ENCODE data around the gene PASD1. TPM values are rescaled to one million over a fixed set of nuclear protein-coding genes. Genes with fewer than 3 reads are reported as not detected.
A peak's percentile ranks its signal among the peaks of the same experiment; 100 is the strongest.
"Not testable (repeated sequence)": the region's sequence is repeated elsewhere in the genome, so short reads cannot be mapped to it uniquely, and the experiment has no call there.

The PASD1 gene
- total RNA-seq, 2 experiments from 2014 or later, result not detected

- Mint-ChIP-seq H3K4me3 (no peak overlapping the region), H3K9me3 (no peaks in the 10 kb centered on the region), H3K4me1 (no peaks in the 10 kb centered on the region), H3K27me3 (no peaks in the 10 kb centered on the region), H3K27ac (no peak overlapping the region), H3K36me3 (no peaks in the 10 kb centered on the region)
- ATAC-seq (ENCODE audit: low read depth) (no peak), DNase-seq (no peak)
- POLR2A ChIA-PET, result no interaction called here
Observed at GRCh38 chrX:151675121-151675746, 111.8 kb downstream of the PASD1 start.

GRCh38 chrX:151676196-151676595 lies 112.7 kb downstream of the PASD1 start:
- no peaks in the 10 kb centered on the region for H3K36me3 Mint-ChIP-seq
- no peaks in the 10 kb centered on the region for H3K4me1 Mint-ChIP-seq
- H3K4me3 Mint-ChIP-seq, result no peak overlapping the region
- no peaks in the 10 kb centered on the region for H3K27me3 Mint-ChIP-seq
- no peak for ATAC-seq (ENCODE audit: low read depth)
- no peaks in the 10 kb centered on the region for H3K9me3 Mint-ChIP-seq
- POLR2A ChIA-PET, result no interaction called here
- DNase-seq, result no peak
- H3K27ac Mint-ChIP-seq, result no peak overlapping the region

- H3K4me1 Mint-ChIP-seq, result peaks cover 6% of the 10 kb centered on the region
- ATAC-seq (ENCODE audit: low read depth) (no peak), DNase-seq (no peak)
- no peak overlapping the region for H3K27ac Mint-ChIP-seq
- no peaks in the 10 kb centered on the region for H3K36me3 Mint-ChIP-seq
- POLR2A ChIA-PET, result no interaction called here
- H3K4me3 Mint-ChIP-seq, result no peak overlapping the region
- peaks cover 8% of the 10 kb centered on the region for H3K27me3 Mint-ChIP-seq
- H3K9me3 Mint-ChIP-seq, result no peaks in the 10 kb centered on the region
Observed at GRCh38 chrX:151679798-151680402, 116.4 kb downstream of the PASD1 start.

- no peaks in the 10 kb centered on the region for H3K36me3 Mint-ChIP-seq
Observed at GRCh38 chrX:151680805-151681204, 117.3 kb downstream of the PASD1 start.

GRCh38 chrX:151687635-151688034 lies 124.2 kb downstream of the PASD1 start:
- no peaks in the 10 kb centered on the region for H3K36me3 Mint-ChIP-seq
- no peak for DNase-seq
- H3K4me1 Mint-ChIP-seq, result peaks cover 6% of the 10 kb centered on the region
- H3K4me3 Mint-ChIP-seq, result no peak overlapping the region
- no peak overlapping the region for H3K27ac Mint-ChIP-seq
- ATAC-seq (ENCODE audit: low read depth), result no peak
- H3K9me3 Mint-ChIP-seq, result no peaks in the 10 kb centered on the region
- POLR2A ChIA-PET, result no interaction called here
- peaks cover 11% of the 10 kb centered on the region for H3K27me3 Mint-ChIP-seq

More at GRCh38 chrX:151680805-151681204, 117.3 kb downstream of the PASD1 start:
- peaks cover 11% of the 10 kb centered on the region for H3K27me3 Mint-ChIP-seq
- ATAC-seq (ENCODE audit: low read depth) (no peak), DNase-seq (peak; percentile 45)
- peaks cover 6% of the 10 kb centered on the region for H3K4me1 Mint-ChIP-seq
- H3K9me3 Mint-ChIP-seq, result no peaks in the 10 kb centered on the region
- H3K4me3 Mint-ChIP-seq, result no peak overlapping the region
- POLR2A ChIA-PET, result no interaction called here
- no peak overlapping the region for H3K27ac Mint-ChIP-seq

- H3K36me3 Mint-ChIP-seq, result no peaks in the 10 kb centered on the region
- DNase-seq, result no peak
- POLR2A ChIA-PET, result no interaction called here
- ATAC-seq (ENCODE audit: low read depth), result no peak
- peaks cover 9% of the 10 kb centered on the region for H3K27me3 Mint-ChIP-seq
- H3K4me3 Mint-ChIP-seq, result no peak overlapping the region
- H3K4me1 Mint-ChIP-seq, result no peaks in the 10 kb centered on the region
- H3K27ac Mint-ChIP-seq, result no peak overlapping the region
- no peaks in the 10 kb centered on the region for H3K9me3 Mint-ChIP-seq
Observed at GRCh38 chrX:151688695-151689094, 125.2 kb downstream of the PASD1 start.

- peaks cover 16% of the 10 kb centered on the region for H3K27me3 Mint-ChIP-seq
- no peak for DNase-seq
- no peaks in the 10 kb centered on the region for H3K9me3 Mint-ChIP-seq
- H3K4me3 Mint-ChIP-seq, result no peak overlapping the region
- no peaks in the 10 kb centered on the region for H3K36me3 Mint-ChIP-seq
- ATAC-seq (ENCODE audit: low read depth), result no peak
- no peak overlapping the region for H3K27ac Mint-ChIP-seq
- POLR2A ChIA-PET, result no interaction called here
- no peaks in the 10 kb centered on the region for H3K4me1 Mint-ChIP-seq
Observed at GRCh38 chrX:151692825-151693224, 129.3 kb downstream of the PASD1 start.

GRCh38 chrX:151694121-151694520 lies 130.6 kb downstream of the PASD1 start:
- ATAC-seq (ENCODE audit: low read depth) (no peak), DNase-seq (no peak)
- no peaks in the 10 kb centered on the region for H3K9me3 Mint-ChIP-seq
- no peak overlapping the region for H3K4me3 Mint-ChIP-seq
- H3K27ac Mint-ChIP-seq, result no peak overlapping the region
- peaks cover 16% of the 10 kb centered on the region for H3K27me3 Mint-ChIP-seq
- no peaks in the 10 kb centered on the region for H3K36me3 Mint-ChIP-seq
- POLR2A ChIA-PET, result no interaction called here
- no peaks in the 10 kb centered on the region for H3K4me1 Mint-ChIP-seq

GRCh38 chrX:151694661-151695582 lies 131.4 kb downstream of the PASD1 start, which contains the start of gene PRRG3:
Gene PRRG3, plus strand, starts transcription at chrX:151695458. Its CDS starts 3,357 bp downstream, at chrX:151698815.
- H3K4me3 Mint-ChIP-seq, result no peak within 1 kb of the TSS
- DNase-seq (no peak), ATAC-seq (ENCODE audit: low read depth) (no peak)
- no peaks in the 10 kb centered on the region for H3K9me3 Mint-ChIP-seq
- no peaks in the 10 kb centered on the region for H3K36me3 Mint-ChIP-seq
- no peaks in the 10 kb centered on the region for H3K4me1 Mint-ChIP-seq
- peaks cover 16% of the 10 kb centered on the region for H3K27me3 Mint-ChIP-seq
- no peak within 1 kb of the TSS for H3K27ac Mint-ChIP-seq
- POLR2A ChIA-PET, result no interaction called here

GRCh38 chrX:151695583-151696340 lies 132.3 kb downstream of the PASD1 start:
- DNase-seq, result no peak
- POLR2A ChIA-PET, result no interaction called here
- no peak for ATAC-seq (ENCODE audit: low read depth)
- Mint-ChIP-seq H3K4me3 (no peak overlapping the region), H3K9me3 (no peaks in the 10 kb centered on the region), H3K27ac (no peak overlapping the region), H3K36me3 (no peaks in the 10 kb centered on the region), H3K27me3 (peaks cover 16% of the 10 kb centered on the region), H3K4me1 (no peaks in the 10 kb centered on the region)

GRCh38 chrX:151697082-151697481 lies 133.6 kb downstream of the PASD1 start:
- H3K9me3 Mint-ChIP-seq; H3K4me3 Mint-ChIP-seq; H3K4me1 Mint-ChIP-seq; ATAC-seq (ENCODE audit: low read depth); POLR2A ChIA-PET; H3K27ac Mint-ChIP-seq; DNase-seq; H3K36me3 Mint-ChIP-seq: not testable (repeated sequence)
- peaks cover 16% of the 10 kb centered on the region for H3K27me3 Mint-ChIP-seq

GRCh38 chrX:151697522-151697921 lies 134.0 kb downstream of the PASD1 start:
- Mint-ChIP-seq H3K27ac (no peak overlapping the region), H3K9me3 (no peaks in the 10 kb centered on the region), H3K27me3 (peaks cover 16% of the 10 kb centered on the region), H3K4me3 (no peak overlapping the region), H3K4me1 (no peaks in the 10 kb centered on the region), H3K36me3 (no peaks in the 10 kb centered on the region)
- DNase-seq (no peak), ATAC-seq (ENCODE audit: low read depth) (no peak)
- POLR2A ChIA-PET, result no interaction called here

GRCh38 chrX:151698485-151698884 lies 135.0 kb downstream of the PASD1 start:
- Mint-ChIP-seq H3K27ac (no peak overlapping the region), H3K4me3 (no peak overlapping the region), H3K27me3 (peaks cover 13% of the 10 kb centered on the region), H3K9me3 (no peaks in the 10 kb centered on the region), H3K4me1 (no peaks in the 10 kb centered on the region), H3K36me3 (no peaks in the 10 kb centered on the region)
- ATAC-seq (ENCODE audit: low read depth) (no peak), DNase-seq (no peak)
- POLR2A ChIA-PET, result no interaction called here

Measured in activated naive CD8-positive, alpha-beta T cell treated with anti-CD3 and anti-CD28 coated beads, Interleukin-2, amount 10 ng/mL, durations not matched to agents 7 days and 5 days (primary cell).